ENCODE data around the gene DCAF10. TPM values are rescaled to one million over a fixed set of nuclear protein-coding genes. Genes with fewer than 3 reads are reported as not detected.

The DCAF10 gene
- total and polyA plus RNA-seq, 2 of the 13 experiments (the other 11 are each of a cell fraction or from before 2014, with no cell fraction given), result 9.2 to 20.3 TPM

- TF ChIP-seq ZXDC (CRISPR knock-in tag; IDR thresholded peaks at IDR 0.05), result peak; percentile 95
- TF ChIP-seq LBX2 (CRISPR knock-in tag; IDR thresholded peaks at IDR 0.05; ENCODE audit: borderline replicate concordance), result no peak
- TF ChIP-seq, protein P1, sequence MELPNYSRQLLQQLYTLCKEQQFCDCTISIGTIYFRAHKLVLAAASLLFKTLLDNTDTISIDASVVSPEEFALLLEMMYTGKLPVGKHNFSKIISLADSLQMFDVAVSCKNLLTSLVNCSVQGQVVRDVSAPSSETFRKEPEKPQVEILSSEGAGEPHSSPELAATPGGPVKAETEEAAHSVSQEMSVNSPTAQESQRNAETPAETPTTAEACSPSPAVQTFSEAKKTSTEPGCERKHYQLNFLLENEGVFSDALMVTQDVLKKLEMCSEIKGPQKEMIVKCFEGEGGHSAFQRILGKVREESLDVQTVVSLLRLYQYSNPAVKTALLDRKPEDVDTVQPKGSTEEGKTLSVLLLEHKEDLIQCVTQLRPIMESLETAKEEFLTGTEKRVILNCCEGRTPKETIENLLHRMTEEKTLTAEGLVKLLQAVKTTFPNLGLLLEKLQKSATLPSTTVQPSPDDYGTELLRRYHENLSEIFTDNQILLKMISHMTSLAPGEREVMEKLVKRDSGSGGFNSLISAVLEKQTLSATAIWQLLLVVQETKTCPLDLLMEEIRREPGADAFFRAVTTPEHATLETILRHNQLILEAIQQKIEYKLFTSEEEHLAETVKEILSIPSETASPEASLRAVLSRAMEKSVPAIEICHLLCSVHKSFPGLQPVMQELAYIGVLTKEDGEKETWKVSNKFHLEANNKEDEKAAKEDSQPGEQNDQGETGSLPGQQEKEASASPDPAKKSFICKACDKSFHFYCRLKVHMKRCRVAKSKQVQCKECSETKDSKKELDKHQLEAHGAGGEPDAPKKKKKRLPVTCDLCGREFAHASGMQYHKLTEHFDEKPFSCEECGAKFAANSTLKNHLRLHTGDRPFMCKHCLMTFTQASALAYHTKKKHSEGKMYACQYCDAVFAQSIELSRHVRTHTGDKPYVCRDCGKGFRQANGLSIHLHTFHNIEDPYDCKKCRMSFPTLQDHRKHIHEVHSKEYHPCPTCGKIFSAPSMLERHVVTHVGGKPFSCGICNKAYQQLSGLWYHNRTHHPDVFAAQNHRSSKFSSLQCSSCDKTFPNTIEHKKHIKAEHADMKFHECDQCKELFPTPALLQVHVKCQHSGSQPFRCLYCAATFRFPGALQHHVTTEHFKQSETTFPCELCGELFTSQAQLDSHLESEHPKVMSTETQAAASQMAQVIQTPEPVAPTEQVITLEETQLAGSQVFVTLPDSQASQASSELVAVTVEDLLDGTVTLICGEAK (IDR thresholded peaks at IDR 0.05), result no peak
- TF ChIP-seq, protein P1 (CRISPR knock-in tag; IDR thresholded peaks at IDR 0.05), result peak; percentile 63; the same call in 1 of the 2 replicates
- peak; percentile 97 for TF ChIP-seq HOXA3 (CRISPR knock-in tag; IDR thresholded peaks at IDR 0.05)
- TF ChIP-seq PATZ1 (CRISPR knock-in tag; IDR thresholded peaks at IDR 0.05), result peak; percentile 79
- TF ChIP-seq ZNF274 (CRISPR knock-in tag; IDR thresholded peaks at IDR 0.05), result no peak; the same call in 1 of the 2 replicates
- TF ChIP-seq ZNF280B (CRISPR knock-in tag; IDR thresholded peaks at IDR 0.05; ENCODE audit: borderline replicate concordance), result no peak
These were observed 103.2 kb downstream of the DCAF10 start, which contains the start of gene SLC25A51 (continued) for GRCh38 chr9:37903647-37904444.

All from HepG2 (cell line).